CD14-positive monocyte (primary cell): ENCODE measurements around the gene KRT38. TPM values are rescaled to one million over a fixed set of nuclear protein-coding genes. Genes with fewer than 3 reads are reported as not detected.
"Not testable (repeated sequence)": the region's sequence is repeated elsewhere in the genome, so short reads cannot be mapped to it uniquely, and the experiment has no call there.

Source experiments
- DNase-seq, 3 donors: peaks; one replicate each; pipeline ENCODE4 v3.0.0-alpha.2; 2011 to 2022
- H2AFZ ChIP-seq: 2 replicates; pipeline ENCODE4 v1.6.0; 2012; ENCODE audit warnings: mild to moderate bottlenecking, low read depth, low read length, inconsistent platforms; ENCODE audit not compliant: insufficient read depth, poor library complexity, severe bottlenecking
- H3K27ac ChIP-seq, 2 donors: 1 replicate in 1 of 2; 2 replicates in 1 of 2; pipeline ENCODE4 v1.5.1; 2012 to 2013; ENCODE audit warnings: low read length in 2 of 2, control low read depth in 1 of 2, inconsistent platforms in 1 of 2, low read depth in 1 of 2, mild to moderate bottlenecking in 1 of 2
- H3K27me3 ChIP-seq, 2 donors: one replicate each; pipeline versions ENCODE4 v1.6.0 to v1.6.1; 2011 to 2013; ENCODE audit warnings: low read length in 2 of 2; ENCODE audit not compliant: control insufficient read depth in 2 of 2, insufficient read depth in 2 of 2
- H3K36me3 ChIP-seq, 2 donors: replicated peaks in 1 of 2; 1 replicate in 1 of 2; 2 replicates in 1 of 2; pipeline versions ENCODE4 v1.5.1 to v1.6.1; 2012 to 2013; ENCODE audit warnings: low read length in 2 of 2, control low read depth in 1 of 2, inconsistent platforms in 1 of 2, mild to moderate bottlenecking in 1 of 2; ENCODE audit not compliant: insufficient read depth in 2 of 2, control insufficient read depth in 1 of 2
- H3K4me1 ChIP-seq, 2 donors: 1 replicate in 1 of 2; 2 replicates in 1 of 2; pipeline versions ENCODE4 v1.5.1 to v1.6.1; 2012 to 2013; ENCODE audit warnings: low read length in 2 of 2, control low read depth in 1 of 2, inconsistent platforms in 1 of 2, mild to moderate bottlenecking in 1 of 2, moderate library complexity in 1 of 2; ENCODE audit not compliant: insufficient read depth in 2 of 2, control insufficient read depth in 1 of 2
- H3K4me2 ChIP-seq: replicated peaks from 2 replicates; pipeline ENCODE3; 2012; ENCODE audit warnings: low read length, moderate library complexity, mild to moderate bottlenecking; ENCODE audit not compliant: poor library complexity, severe bottlenecking; ENCODE audit errors: extremely low read depth
- H3K4me3 ChIP-seq, 3 experiments: fragments of 200-600 bp in 1 of 3; sonication (generic) in 1 of 3; replicated peaks in 1 of 3; 1 replicate in 2 of 3; 2 replicates in 1 of 3; pipeline ENCODE4 v1.5.1; 2011 to 2013; ENCODE audit warnings: low read length in 3 of 3, mild to moderate bottlenecking in 3 of 3, control low read depth in 2 of 3, low read depth in 2 of 3, inconsistent platforms in 1 of 3, moderate library complexity in 1 of 3
- H3K79me2 ChIP-seq: 2 replicates; pipeline ENCODE4 v1.6.0; 2012; ENCODE audit warnings: mild to moderate bottlenecking, control low read depth, inconsistent platforms, low read length, moderate library complexity; ENCODE audit not compliant: insufficient read depth
- H3K9ac ChIP-seq: 2 replicates; pipeline ENCODE4 v1.6.0; 2017; ENCODE audit warnings: low read length, mild to moderate bottlenecking; ENCODE audit not compliant: insufficient read depth, poor library complexity, severe bottlenecking
- H3K9me3 ChIP-seq, 2 donors: replicated peaks in 1 of 2; 1 replicate in 1 of 2; 2 replicates in 1 of 2; pipeline versions ENCODE4 v1.5.1 to v1.6.1; 2012 to 2013; ENCODE audit warnings: low read length in 2 of 2, control low read depth in 1 of 2; ENCODE audit not compliant: control insufficient read depth in 1 of 2, insufficient read depth in 1 of 2
- H4K20me1 ChIP-seq: 2 replicates; pipeline ENCODE4 v1.6.0; 2012; ENCODE audit warnings: mild to moderate bottlenecking, low read length, control low read depth, moderate library complexity; ENCODE audit not compliant: insufficient read depth
- H3K27ac Mint-ChIP-seq, 7 donors: one replicate each; pipeline ENCODE4 v1.8.0; 2020; ENCODE audit warnings: mild to moderate bottlenecking in 7 of 7, mixed read lengths in 7 of 7, moderate library complexity in 6 of 7, inconsistent platforms in 2 of 7
- H3K27me3 Mint-ChIP-seq, 3 donors: one replicate each; pipeline ENCODE4 v1.8.0; 2021 to 2022; ENCODE audit warnings: low read depth in 3 of 3, mild to moderate bottlenecking in 3 of 3, mixed read lengths in 3 of 3, moderate library complexity in 3 of 3, inconsistent platforms in 1 of 3
- H3K36me3 Mint-ChIP-seq, 2 donors: one replicate each; pipeline ENCODE4 v1.8.0; 2020; ENCODE audit warnings: mixed read lengths in 2 of 2, inconsistent platforms in 1 of 2, mild to moderate bottlenecking in 1 of 2
- H3K4me1 Mint-ChIP-seq: one replicate; pipeline ENCODE4 v1.8.0; 2020; ENCODE audit warnings: mild to moderate bottlenecking, mixed read lengths
- H3K4me3 Mint-ChIP-seq, 2 donors: one replicate each; pipeline ENCODE4 v1.8.0; 2020; ENCODE audit warnings: mild to moderate bottlenecking in 2 of 2, mixed read lengths in 2 of 2, moderate library complexity in 1 of 2
- H3K9me3 Mint-ChIP-seq, 7 donors: one replicate each; pipeline ENCODE4 v1.8.0; 2020 to 2022; ENCODE audit warnings: mixed read lengths in 7 of 7, mild to moderate bottlenecking in 6 of 7, moderate library complexity in 6 of 7, inconsistent platforms in 2 of 7
- WGBS: methylation state at CpG from one replicate; pipeline ENCODE4 v1.1.5; 2013; ENCODE audit warnings: missing lambda C conversion rate; ENCODE audit not compliant: insufficient coverage; 5-methylcytosine and 5-hydroxymethylcytosine counted together
- intact Hi-C, 2 donors: fragments of 100-400 bp; cut with micrococcal nuclease; formaldehyde crosslinking; loops; one replicate each; pipeline versions ENCODE4 v1.15.0 to v1.15.1; 2023
- polyA plus RNA-seq, 3 donors: library from polyadenylated mRNA; depleted of rRNA in 1 of 3; unstranded in 2 of 3; stranded (reverse) in 1 of 3; fragments of 300-500 nt in 2 of 3; fragments of >200 nt in 1 of 3; fragmentation: Illumina TruSeq in 2 of 3; gene quantifications; 1 replicate in 2 of 3; 2 replicates in 1 of 3; pipeline ENCODE4 v1.2.3, GENCODE V29; 2012 to 2021
- TF ChIP-seq, protein P1 (sequence below): fragments of 200-600 bp; IDR thresholded peaks from one replicate; pipeline ENCODE4 v1.8.0; 2022; ENCODE audit warnings: antibody characterized with exemption, mild to moderate bottlenecking

KRT38 gene
- polyA plus RNA-seq, 3 donors, result not detected

DNA sequence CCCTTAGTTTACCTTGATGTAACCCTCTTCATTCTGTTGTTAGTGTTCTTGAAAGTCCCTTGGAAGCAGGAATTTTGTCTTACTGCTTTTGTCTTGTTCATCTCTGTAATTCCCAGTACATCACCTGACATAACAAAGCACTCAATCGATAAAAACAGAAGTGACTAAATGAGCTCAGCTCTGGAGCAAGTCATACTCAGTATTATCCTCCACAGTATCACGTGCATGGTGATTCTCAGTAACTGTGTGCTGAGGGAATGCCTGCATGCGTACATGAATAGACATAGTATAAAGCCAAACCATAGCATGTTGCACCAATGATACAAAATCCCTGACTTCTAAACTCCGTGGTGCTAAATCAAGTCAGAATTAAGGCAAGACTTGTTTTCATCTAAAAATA is 7.2 kb downstream of the KRT38 start:
- H3K9me3 Mint-ChIP-seq, result no peaks in the 10 kb centered on the region
- no peaks in the 10 kb centered on the region for H3K36me3 Mint-ChIP-seq
- Histone ChIP-seq H3K27me3 (no peaks in the 10 kb centered on the region), H4K20me1 (no peaks in the 10 kb centered on the region), H3K36me3 (no peaks in the 10 kb centered on the region), H3K4me2 (no peak overlapping the region), H3K79me2 (no peaks in the 10 kb centered on the region), H2AFZ (no peak overlapping the region), H3K9ac (no peak overlapping the region), H3K4me3 (no peak overlapping the region), H3K4me1 (no peaks in the 10 kb centered on the region), H3K27ac (no peak overlapping the region), H3K9me3 (no peaks in the 10 kb centered on the region)
- H3K4me3 Mint-ChIP-seq, result no peak overlapping the region
- H3K4me1 Mint-ChIP-seq, result peaks cover 5% of the 10 kb centered on the region
- intact Hi-C loops, result no loop called here
- H3K27ac Mint-ChIP-seq, result no peak overlapping the region
- DNase-seq, result no peak
- TF ChIP-seq, protein P1, sequence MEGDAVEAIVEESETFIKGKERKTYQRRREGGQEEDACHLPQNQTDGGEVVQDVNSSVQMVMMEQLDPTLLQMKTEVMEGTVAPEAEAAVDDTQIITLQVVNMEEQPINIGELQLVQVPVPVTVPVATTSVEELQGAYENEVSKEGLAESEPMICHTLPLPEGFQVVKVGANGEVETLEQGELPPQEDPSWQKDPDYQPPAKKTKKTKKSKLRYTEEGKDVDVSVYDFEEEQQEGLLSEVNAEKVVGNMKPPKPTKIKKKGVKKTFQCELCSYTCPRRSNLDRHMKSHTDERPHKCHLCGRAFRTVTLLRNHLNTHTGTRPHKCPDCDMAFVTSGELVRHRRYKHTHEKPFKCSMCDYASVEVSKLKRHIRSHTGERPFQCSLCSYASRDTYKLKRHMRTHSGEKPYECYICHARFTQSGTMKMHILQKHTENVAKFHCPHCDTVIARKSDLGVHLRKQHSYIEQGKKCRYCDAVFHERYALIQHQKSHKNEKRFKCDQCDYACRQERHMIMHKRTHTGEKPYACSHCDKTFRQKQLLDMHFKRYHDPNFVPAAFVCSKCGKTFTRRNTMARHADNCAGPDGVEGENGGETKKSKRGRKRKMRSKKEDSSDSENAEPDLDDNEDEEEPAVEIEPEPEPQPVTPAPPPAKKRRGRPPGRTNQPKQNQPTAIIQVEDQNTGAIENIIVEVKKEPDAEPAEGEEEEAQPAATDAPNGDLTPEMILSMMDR, result no peak
- no CpG with 5 or more reads among the region's 4 CpGs for WGBS
- H3K27me3 Mint-ChIP-seq, result peaks cover 5 to 12% (median 12%) of the 10 kb centered on the region in 3 donors

DNA sequence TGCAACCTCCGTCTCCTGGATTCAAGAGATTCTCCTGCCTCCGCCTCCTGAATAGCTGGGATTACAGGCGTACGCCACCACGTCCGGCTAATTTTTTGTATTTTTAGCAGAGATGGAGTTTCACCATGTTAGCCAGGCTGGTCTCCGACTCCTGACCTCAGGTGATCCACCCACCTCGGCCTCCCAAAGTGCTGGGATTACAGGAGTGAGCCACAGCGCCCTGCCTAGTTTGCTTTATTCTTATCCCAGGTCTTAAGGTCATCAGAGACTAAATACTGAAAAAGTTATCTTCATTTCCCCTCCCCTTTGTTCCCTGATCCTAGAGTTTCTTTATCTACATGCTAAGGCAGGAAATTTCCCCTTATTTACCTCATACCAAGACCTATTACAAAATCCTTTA is 10.4 kb downstream of the KRT38 start:
- 95% methylated on average over 3 of the region's 9 CpGs for WGBS
- H3K36me3 Mint-ChIP-seq, H4K20me1 ChIP-seq, H3K27ac ChIP-seq, H2AFZ ChIP-seq, H3K4me1 ChIP-seq, H3K79me2 ChIP-seq, intact Hi-C loops, H3K9me3 ChIP-seq, H3K9me3 Mint-ChIP-seq, H3K27me3 ChIP-seq, DNase-seq, H3K4me1 Mint-ChIP-seq, H3K9ac ChIP-seq, H3K4me3 ChIP-seq, H3K4me2 ChIP-seq, H3K4me3 Mint-ChIP-seq, H3K36me3 ChIP-seq, H3K27ac Mint-ChIP-seq: not testable (repeated sequence)
- H3K27me3 Mint-ChIP-seq, result peaks cover 4 to 12% (median 6%) of the 10 kb centered on the region in 3 donors
